HG03045 (cell line): ENCODE results near the gene TRIM64C.
"Not testable (repeated sequence)": the region's sequence is repeated elsewhere in the genome, so short reads cannot be mapped to it uniquely, and the experiment has no call there.

Experiments used
- ATAC-seq: cut with Tn5 transposase; IDR thresholded peaks from one replicate; pipeline ENCODE4 v1.9.1; 2021; ENCODE audit warnings: mild to moderate bottlenecking, moderate library complexity; ENCODE audit not compliant: unreplicated experiment

The TRIM64C gene, protein sequence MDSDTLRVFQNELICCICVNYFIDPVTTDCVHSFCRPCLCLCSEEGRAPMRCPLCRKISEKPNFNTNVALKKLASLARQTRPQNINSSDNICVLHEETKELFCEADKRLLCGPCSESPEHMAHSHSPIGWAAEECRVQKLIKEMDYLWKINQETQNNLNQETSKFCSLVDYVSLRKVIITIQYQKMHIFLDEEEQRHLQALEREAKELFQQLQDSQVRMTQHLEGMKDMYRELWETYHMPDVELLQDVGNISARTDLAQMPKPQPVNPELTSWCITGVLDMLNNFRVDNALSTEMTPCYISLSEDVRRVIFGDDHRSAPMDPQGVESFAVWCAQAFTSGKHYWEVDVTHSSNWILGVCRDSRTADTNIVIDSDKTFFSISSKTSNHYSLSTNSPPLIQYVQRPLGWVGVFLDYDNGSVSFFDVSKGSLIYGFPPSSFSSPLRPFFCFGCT

DNA sequence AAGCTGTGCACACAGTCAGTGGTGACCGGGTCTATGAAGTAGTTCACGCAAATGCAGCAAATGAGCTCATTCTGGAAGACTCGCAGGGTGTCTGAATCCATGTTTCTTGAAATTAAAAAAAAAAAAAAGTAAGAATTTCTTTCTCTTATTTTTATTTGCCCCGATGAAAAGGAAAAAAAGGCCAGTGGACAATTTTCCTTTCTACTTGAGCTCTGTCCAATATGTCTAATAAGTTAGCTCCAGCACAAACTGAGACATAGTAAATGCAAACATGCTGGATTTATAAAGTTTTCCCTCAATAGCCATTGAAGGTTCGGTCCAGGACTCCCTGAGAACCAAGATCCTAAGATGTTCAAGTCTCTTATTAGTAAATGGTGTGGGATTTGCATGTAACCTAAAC, at the start of gene TRIM64C:
TRIM64C (minus strand) TSS at position 101 of the 400 bp plus-strand sequence; CDS start at position 101, 0 bp downstream.
- not testable (repeated sequence) for ATAC-seq

DNA sequence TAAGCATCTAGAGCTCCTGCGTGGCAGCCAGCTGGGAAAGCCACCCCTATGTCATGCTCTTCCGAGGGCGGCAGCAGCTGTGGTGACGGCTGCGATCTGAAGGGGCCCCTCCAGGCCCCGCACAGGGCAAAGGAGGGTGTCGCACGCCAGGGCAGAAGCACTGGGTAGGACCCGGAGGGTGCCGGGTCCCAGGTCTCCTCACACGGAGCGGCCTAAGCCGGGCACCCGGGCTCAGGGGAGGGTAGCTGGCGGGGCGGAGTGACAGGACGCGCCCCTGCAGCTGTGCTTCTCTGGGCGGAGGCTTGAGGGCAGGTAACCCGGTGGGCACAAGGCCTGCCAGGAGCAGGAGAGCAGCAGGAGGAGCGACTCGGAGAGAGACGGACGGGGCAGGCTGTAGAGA, 43.4 kb upstream of the TRIM64C start:
- ATAC-seq = not testable (repeated sequence)

DNA sequence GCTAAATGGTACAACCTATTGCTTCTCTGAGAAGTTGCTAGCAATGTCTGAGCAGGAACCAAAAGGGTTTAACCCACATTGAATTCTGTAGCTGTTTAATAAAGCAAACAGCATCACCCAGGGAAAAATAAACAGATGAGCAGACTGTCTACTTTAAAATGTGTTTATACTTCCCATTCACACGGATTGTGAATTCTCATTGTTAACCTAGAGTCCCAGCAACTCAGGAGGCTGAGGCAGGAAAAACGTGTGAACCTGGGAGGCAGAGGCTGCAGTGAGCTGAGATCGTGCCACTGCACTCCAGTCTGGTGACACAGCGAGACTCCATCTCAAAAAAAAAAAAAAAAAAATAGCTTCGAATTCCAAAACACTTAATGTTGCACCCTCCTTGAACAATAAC, 11.0 kb upstream of the TRIM64C start:
- not testable (repeated sequence) for ATAC-seq

DNA sequence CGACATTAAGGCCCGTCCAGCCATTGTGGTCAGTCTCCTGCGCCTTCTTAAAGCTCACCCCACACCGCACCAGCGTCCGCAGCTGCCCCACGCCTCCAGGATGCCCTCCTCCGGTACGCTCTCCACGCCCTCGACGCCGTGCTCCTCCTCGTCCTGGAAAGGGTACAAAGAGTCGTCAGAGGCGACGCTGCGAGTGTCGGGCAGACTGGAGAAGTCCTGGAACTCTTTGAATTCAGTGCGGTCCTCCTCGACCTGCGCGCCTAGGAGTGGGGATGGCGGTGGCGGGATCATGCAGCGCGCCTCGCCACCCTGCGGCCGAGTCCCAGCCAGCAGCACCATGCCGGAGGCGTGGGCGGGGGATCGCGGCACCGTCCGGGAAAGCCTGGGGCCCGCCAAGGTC, 9.1 kb downstream of the TRIM64C start:
- ATAC-seq = not testable (repeated sequence)

DNA sequence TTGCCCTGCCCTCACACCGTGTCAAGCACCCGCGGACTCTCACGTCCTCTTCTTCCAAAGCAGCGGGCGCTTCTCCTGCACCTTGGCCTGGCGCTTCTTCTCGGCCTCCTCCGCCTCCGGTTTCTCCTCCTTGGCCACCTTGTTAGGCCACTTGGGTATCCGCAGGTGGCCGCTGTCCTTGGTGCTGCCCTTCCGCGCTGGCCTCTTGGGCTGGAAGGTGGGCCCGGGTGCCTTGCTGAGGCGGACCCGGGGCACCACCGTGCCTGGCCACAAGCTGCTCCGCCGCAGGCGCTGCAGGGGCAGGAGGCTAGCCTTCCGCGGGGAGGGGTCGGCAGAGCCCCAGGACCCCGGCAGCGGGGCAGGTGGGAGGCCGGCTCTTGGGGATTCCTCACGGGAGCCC, 10.7 kb downstream of the TRIM64C start:
- ATAC-seq = not testable (repeated sequence)

DNA sequence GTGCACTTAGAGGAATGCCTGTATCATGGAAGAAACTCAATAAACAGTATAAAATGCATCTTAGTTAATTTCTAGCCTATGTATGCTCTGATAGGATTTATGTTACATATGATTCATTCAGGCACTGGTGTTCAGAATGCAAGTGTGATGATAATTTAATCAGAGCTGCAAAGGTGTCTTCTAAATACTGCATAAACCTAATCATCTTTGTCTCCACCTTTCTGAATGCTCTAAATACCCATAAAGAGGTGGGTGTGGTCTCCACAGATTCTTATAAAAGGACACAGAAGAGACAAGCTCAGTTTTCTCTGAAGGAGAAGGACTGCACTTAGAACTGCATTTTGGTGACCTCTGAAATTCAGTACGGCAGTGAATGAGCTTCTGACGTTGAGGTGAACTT, 30.4 kb downstream of the TRIM64C start, which contains the start of gene TRIM49B:
TRIM49B (plus strand) TSS at position 301 of the 400 bp plus-strand sequence. CDS start 2,777 bp downstream, outside the sequence.
- not testable (repeated sequence) for ATAC-seq
